CD4-positive, alpha-beta T cell (primary cell): Measurements from ENCODE around the gene ANKS1B. TPM values are rescaled to one million over a fixed set of nuclear protein-coding genes. Genes with fewer than 3 reads are reported as not detected.

Experiments
- ATAC-seq: fragments of 200-7000 bp; cut with Tn5 transposase; one replicate; pipeline ENCODE4 v1.10.0; 2022; ENCODE audit warnings: mild to moderate bottlenecking; ENCODE audit not compliant: poor library complexity
- CTCF ChIA-PET: fragments of 350-600 bp; sonication (Branson Sonifier 250); formaldehyde crosslinking; loops from one replicate; lab custom pipeline; 2021; ENCODE audit warnings: antibody characterized with exemption, inconsistent platforms; lab: Charles Lee
- POLR2A ChIA-PET: fragments of 350-600 bp; sonication (Branson Sonifier 250); formaldehyde crosslinking; loops from one replicate; lab custom pipeline; 2021; ENCODE audit warnings: antibody characterized with exemption, inconsistent platforms; lab: Charles Lee
- DNase-seq, 14 experiments: peaks; one replicate each; pipeline ENCODE4 v3.0.0-alpha.2; 2013 to 2020; ENCODE audit warnings: mixed read lengths in 2 of 14
- H3K27ac ChIP-seq, 2 donors: one replicate each; pipeline versions ENCODE4 v1.5.1 to v1.7.0; 2013; ENCODE audit warnings: low read length in 2 of 2, low read depth in 1 of 2, mild to moderate bottlenecking in 1 of 2
- H3K27me3 ChIP-seq, 2 experiments: 1 replicate in 1 of 2; 2 replicates in 1 of 2; pipeline versions ENCODE4 v1.6.1 to v1.7.0; 2013; ENCODE audit warnings: low read length in 2 of 2, control low read depth in 1 of 2, mild to moderate bottlenecking in 1 of 2, moderate library complexity in 1 of 2; ENCODE audit not compliant: insufficient read depth in 2 of 2, control insufficient read depth in 1 of 2
- H3K36me3 ChIP-seq: one replicate; pipeline ENCODE4 v1.6.1; 2013; ENCODE audit warnings: low read length, control low read depth; ENCODE audit not compliant: insufficient read depth
- H3K4me1 ChIP-seq: one replicate; pipeline ENCODE4 v1.6.1; 2013; ENCODE audit warnings: low read length, control low read depth; ENCODE audit not compliant: insufficient read depth
- H3K4me3 ChIP-seq: one replicate; pipeline ENCODE4 v1.5.1; 2013; ENCODE audit warnings: mild to moderate bottlenecking, low read length, moderate library complexity
- H3K9me3 ChIP-seq, 2 experiments: 1 replicate in 1 of 2; 2 replicates in 1 of 2; pipeline versions ENCODE4 v1.6.1 to v1.7.0; 2013; ENCODE audit warnings: low read length in 2 of 2, mild to moderate bottlenecking in 2 of 2, control low read depth in 1 of 2, moderate library complexity in 1 of 2; ENCODE audit not compliant: control insufficient read depth in 1 of 2, insufficient read depth in 1 of 2
- H3K27ac Mint-ChIP-seq: one replicate; pipeline ENCODE4 v1.8.0; 2020; ENCODE audit warnings: mixed read lengths
- H3K27me3 Mint-ChIP-seq: one replicate; pipeline ENCODE4 v1.8.0; 2021; ENCODE audit warnings: mixed read lengths
- H3K36me3 Mint-ChIP-seq: one replicate; pipeline ENCODE4 v1.8.0; 2021; ENCODE audit warnings: low read depth, mixed read lengths
- H3K4me1 Mint-ChIP-seq: one replicate; pipeline ENCODE4 v1.8.0; 2021; ENCODE audit warnings: low read depth, mixed read lengths
- H3K4me3 Mint-ChIP-seq: one replicate; pipeline ENCODE4 v1.8.0; 2020; ENCODE audit warnings: mild to moderate bottlenecking, mixed read lengths
- H3K9me3 Mint-ChIP-seq: one replicate; pipeline ENCODE4 v1.8.0; 2020; ENCODE audit warnings: mixed read lengths
- intact Hi-C, 2 experiments: fragments of 100-400 bp; cut with DNase I in 1 of 2; cut with micrococcal nuclease in 1 of 2; formaldehyde crosslinking; loops; one replicate each; pipeline versions ENCODE4 v1.15.1 to v1.9.0; 2023 to 2025; cut with DNase I, micrococcal nuclease
- total RNA-seq, 174 experiments: library from RNA in 2 of 174; stranded (reverse) in 2 of 174; gene quantifications; one replicate each; pipeline ENCODE4 v1.2.3 and lab custom pipeline; 2021 to 2026
- TF ChIP-seq, protein P1 (sequence below): fragments of 200-600 bp; IDR thresholded peaks from one replicate; pipeline ENCODE4 v1.8.0; 2022; ENCODE audit warnings: antibody characterized with exemption, mild to moderate bottlenecking

Gene ANKS1B
- total RNA-seq, 2 experiments from 2014 or later, result 0.16 to 1.1 TPM

DNA sequence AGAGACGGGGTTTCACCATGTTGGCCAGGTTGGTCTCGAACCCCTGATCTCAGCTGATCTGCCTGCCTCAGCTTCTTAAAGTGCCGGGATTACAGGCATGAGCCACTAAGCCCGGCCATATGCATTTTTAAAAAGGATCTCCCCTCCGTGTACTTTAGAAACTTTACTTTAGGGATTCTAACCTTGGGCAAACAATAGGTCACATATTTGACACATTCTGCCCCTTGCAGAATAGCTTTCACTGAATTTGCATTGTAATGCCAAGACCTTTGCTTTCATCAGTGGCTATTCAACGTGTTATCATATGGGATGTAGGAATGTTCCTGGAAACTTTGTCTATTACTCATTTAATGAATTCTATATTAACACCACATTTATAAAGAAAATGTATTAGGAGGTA lies 11.4 kb upstream of the ANKS1B start:
- Mint-ChIP-seq H3K27me3 (no peaks in the 10 kb centered on the region), H3K4me1 (no peaks in the 10 kb centered on the region), H3K9me3 (peaks cover 19% of the 10 kb centered on the region), H3K4me3 (no peak overlapping the region), H3K27ac (no peak overlapping the region), H3K36me3 (no peaks in the 10 kb centered on the region)
- TF ChIP-seq, protein P1, sequence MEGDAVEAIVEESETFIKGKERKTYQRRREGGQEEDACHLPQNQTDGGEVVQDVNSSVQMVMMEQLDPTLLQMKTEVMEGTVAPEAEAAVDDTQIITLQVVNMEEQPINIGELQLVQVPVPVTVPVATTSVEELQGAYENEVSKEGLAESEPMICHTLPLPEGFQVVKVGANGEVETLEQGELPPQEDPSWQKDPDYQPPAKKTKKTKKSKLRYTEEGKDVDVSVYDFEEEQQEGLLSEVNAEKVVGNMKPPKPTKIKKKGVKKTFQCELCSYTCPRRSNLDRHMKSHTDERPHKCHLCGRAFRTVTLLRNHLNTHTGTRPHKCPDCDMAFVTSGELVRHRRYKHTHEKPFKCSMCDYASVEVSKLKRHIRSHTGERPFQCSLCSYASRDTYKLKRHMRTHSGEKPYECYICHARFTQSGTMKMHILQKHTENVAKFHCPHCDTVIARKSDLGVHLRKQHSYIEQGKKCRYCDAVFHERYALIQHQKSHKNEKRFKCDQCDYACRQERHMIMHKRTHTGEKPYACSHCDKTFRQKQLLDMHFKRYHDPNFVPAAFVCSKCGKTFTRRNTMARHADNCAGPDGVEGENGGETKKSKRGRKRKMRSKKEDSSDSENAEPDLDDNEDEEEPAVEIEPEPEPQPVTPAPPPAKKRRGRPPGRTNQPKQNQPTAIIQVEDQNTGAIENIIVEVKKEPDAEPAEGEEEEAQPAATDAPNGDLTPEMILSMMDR, result no peak
- Histone ChIP-seq H3K27me3 (no peaks in the 10 kb centered on the region), H3K9me3 (peaks cover 7 to 9% of the 10 kb centered on the region in 2 experiments), H3K36me3 (no peaks in the 10 kb centered on the region), H3K4me3 (no peak overlapping the region), H3K4me1 (no peaks in the 10 kb centered on the region), H3K27ac (no peak overlapping the region)
- DNase-seq, result no peak
- POLR2A ChIA-PET, result no interaction called here
- CTCF ChIA-PET, result no interaction called here
- ATAC-seq, result no peak
- intact Hi-C loops, result no loop called here

- no peak for DNase-seq
- Mint-ChIP-seq H3K9me3 (no peaks in the 10 kb centered on the region), H3K27ac (no peak overlapping the region), H3K27me3 (peaks cover 70% of the 10 kb centered on the region), H3K36me3 (no peaks in the 10 kb centered on the region), H3K4me1 (no peaks in the 10 kb centered on the region), H3K4me3 (peak overlapping the region; percentile 22)
- Histone ChIP-seq H3K27ac (no peak overlapping the region), H3K9me3 (no peaks in the 10 kb centered on the region), H3K27me3 (peaks cover 13 to 42% of the 10 kb centered on the region in 2 experiments), H3K4me3 (no peak overlapping the region), H3K36me3 (no peaks in the 10 kb centered on the region), H3K4me1 (no peaks in the 10 kb centered on the region)
- ChIA-PET POLR2A (no interaction called here), CTCF (no interaction called here)
- TF ChIP-seq, protein P1, result no peak
- no peak for ATAC-seq
- intact Hi-C loops, result no loop called here
Measured at GRCh38 chr12:99985631-99986030, 895 bp upstream of the ANKS1B start.

GRCh38 chr12:99985129-99985570 lies 414 bp upstream of the ANKS1B start:
- Histone ChIP-seq H3K36me3 (no peaks in the 10 kb centered on the region), H3K27ac (no peak overlapping the region), H3K4me1 (no peaks in the 10 kb centered on the region), H3K4me3 (no peak overlapping the region), H3K9me3 (no peaks in the 10 kb centered on the region), H3K27me3 (peaks cover 13 to 43% of the 10 kb centered on the region in 2 experiments)
- DNase-seq (no peak), ATAC-seq (no peak)
- H3K4me3 Mint-ChIP-seq, result peak overlapping the region; percentile 22
- no peaks in the 10 kb centered on the region for H3K9me3 Mint-ChIP-seq
- TF ChIP-seq, protein P1, result no peak
- no peaks in the 10 kb centered on the region for H3K4me1 Mint-ChIP-seq
- H3K27me3 Mint-ChIP-seq, result peaks cover 75% of the 10 kb centered on the region
- intact Hi-C loops, result no loop called here
- no peak overlapping the region for H3K27ac Mint-ChIP-seq
- ChIA-PET POLR2A (no interaction called here), CTCF (no interaction called here)
- H3K36me3 Mint-ChIP-seq, result no peaks in the 10 kb centered on the region
